Left renal cortex interstitium (tissue), 4 donors: ENCODE data around the gene NCR3LG1. TPM values are rescaled to one million over a fixed set of nuclear protein-coding genes. Genes with fewer than 3 reads are reported as not detected.

Experiments
- DNase-seq, 4 donors: peaks; one replicate each; pipeline ENCODE4 v3.0.0-alpha.2; 2013; ENCODE audit warnings: low read depth in 4 of 4, low spot score in 2 of 4, missing footprints in 1 of 4
- polyA plus RNA-seq, 4 donors: library from polyadenylated mRNA; unstranded; fragments of 120-200 nt; gene quantifications; one replicate each; pipeline ENCODE4 v1.2.1, GENCODE V29; 2013; ENCODE audit not compliant: insufficient read length in 4 of 4

The NCR3LG1 gene
- polyA plus RNA-seq, 4 donors = 1.1 to 2.0 (median 1.5) TPM

DNA sequence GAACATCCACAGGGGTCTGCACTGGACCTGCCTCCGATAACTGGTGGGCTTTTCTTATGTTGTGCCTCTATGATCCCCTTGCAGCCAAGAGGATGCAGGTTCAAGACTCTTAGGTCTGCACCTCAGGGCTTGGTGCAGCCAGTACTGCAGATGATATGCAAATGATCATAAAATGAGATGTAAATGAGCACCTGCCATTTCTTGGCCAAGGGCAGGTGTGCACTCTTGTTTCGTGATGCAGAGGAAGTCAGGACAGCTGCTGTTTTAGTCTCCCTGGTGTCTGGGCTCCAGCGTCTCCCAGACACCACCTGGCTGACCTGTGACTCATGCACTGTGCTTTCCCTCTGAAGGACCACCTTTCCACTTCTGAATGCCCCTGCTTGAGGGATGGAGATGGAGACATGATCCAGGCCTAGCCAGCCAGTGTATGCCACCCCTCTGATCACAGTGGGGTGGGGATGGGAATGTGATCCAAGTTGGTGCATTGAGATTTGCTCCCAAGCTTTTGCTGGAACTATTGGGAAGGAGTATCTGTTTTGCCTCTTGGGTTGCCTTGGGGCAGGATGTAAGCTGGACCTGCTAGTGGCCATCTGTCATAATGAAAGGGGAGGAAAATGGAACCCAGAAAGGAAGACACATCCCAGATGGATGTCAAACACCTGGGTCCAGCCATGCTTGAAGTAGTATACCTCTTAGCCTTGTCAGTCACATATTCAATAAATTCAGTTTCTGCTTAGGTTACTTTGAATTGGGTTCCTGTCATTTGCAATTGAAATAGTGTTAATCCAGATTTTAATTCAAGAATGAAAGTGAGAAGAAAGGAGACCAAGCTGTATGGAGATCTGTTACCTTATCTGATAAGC, 40.1 kb downstream of the NCR3LG1 start:
- DNase-seq = no peak

DNA sequence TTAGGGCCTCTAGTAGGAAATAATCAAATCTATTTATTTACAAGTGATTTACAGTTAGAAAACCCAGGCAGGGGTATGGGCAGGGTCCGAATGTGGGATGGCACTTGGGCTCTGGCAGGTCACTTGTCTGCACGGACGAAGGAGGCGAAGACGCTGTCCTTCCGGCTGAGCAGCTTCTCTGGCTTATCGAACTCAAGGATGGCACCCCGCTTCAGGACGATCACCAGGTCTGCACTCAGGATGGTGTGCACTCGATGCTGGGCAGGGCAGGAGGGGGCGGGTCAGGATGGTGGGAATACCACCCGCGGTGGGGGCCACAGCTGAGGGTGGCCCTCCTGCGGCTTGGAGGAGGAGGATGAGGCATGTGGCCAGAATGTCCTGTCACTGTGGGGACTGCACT, 41.3 kb downstream of the NCR3LG1 start:
- no peak for DNase-seq

DNA sequence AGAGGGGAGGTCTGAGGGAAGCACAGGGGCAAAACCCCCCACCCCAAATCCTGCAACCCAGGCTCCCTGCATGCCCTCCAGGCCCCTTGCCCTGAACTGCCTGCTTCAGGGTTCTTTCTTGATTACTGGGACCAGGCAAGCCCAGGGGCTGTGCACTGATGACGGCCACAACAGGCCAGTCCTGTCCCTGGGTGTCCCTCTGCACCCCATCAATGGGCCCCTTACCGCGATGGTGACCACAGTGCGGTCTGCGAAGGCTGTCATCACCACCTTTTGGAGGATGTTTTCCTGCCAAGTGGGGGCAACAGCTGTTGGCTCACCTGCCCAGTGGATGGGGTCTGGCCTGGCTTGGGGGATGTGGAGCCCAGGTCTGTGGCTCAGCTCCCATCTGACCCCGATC, 41.9 kb downstream of the NCR3LG1 start:
- DNase-seq = no peak

DNA sequence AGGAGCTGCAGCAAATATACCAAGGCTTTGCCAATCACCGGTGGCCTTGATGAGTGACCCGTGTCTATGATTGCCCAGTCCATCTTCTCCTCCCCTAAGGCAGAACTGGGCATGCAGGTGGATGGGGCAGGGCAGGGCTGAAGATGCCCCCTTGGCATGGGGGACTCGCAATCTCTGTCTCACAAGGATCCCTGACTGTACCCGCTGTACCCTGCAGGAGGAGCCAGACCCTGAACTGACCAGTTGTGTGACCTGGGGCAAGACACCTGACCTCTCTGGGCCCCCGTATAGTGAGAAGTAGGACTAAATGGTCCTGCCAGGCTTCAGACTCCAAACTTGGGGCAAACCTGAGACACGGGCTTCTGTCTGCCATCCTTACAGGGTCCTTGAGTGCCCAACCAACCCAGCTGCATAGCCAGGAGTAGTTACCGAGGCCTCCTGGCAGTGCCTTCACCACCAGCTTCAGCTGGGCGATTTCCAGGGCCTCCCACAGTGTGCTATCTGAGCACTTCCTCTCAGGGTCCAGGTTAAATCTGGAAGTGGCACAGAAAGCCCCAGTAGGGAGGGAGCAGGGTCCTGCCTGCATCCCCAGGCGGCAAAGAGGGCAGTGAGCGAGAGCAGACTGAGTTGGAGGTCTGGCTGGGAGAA, 43.3 kb downstream of the NCR3LG1 start:
- DNase-seq = no peak

DNA sequence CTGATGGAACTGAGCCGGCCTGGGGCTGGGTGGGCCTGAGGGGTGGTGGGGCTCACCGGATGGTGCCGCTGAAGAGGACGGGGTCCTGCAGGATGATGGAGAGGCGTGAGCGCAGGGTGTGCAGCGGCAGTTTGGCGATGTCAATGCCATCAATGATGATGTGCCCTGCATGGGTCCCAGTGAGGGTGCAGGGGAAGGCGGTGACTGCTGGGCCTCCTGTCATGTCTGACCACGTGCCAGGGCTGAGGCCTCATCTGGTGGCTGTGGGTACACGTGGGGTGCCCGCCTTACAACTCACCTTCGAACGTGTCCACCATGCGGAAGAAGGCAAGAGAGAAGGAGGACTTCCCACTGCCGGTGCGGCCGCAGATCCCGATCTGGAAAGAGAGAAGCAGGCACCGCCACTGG, 44.0 kb downstream of the NCR3LG1 start:
- DNase-seq = no peak

DNA sequence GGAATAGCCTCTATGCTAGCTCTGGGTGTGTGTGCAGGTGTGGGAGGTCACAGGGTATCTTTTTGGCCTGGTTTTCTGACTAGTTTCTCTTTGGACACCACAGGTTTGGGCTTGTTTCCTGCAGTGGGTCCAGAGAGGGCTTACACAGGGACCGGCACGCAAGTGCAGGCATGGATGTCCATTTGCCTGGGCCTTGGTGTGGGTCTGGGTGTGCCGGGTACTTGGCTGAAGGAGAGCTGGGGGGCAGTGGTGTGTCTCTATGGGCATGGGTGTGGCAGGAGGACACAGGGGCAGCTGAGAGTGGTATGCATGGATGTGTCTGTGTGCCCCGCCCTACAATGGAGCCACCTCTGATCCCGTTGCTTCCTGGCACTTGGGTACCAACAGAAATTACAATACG, 44.4 kb downstream of the NCR3LG1 start:
- DNase-seq = no peak

DNA sequence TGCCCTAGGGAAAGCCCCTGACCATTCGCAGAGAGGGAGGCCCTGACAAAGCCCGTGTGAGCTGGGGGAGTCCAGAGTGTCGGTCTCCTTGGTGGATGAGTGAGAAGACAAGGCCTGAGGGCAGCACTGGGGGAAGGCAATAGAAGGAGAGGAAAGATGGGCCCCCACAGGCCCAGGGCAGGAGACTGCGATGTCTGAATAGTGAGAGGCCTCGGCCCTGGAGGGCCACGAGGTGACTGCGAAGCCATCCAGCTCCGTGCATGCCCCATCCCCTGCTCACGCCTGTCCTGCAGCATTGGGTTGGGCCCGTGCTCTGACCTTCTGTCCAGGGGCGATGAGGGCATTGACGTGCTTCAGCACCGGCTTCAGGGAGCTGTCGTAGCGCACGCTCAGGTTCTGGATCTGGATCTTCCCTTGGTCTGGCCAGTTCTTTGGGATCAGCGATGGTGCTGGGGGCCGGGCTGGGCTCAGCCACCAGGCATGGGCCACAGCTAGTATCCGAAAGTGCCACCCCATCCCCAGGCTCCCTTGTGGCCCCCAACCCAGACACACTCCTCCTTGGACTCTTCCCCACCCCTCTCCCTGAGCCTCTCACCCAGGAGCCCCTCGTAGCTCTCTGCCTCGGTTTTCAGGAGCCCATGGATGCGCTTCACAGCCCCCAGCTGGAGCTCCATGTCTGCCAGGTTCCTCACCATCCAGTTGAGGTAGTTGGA, 45.2 kb downstream of the NCR3LG1 start:
- DNase-seq = no peak

DNA sequence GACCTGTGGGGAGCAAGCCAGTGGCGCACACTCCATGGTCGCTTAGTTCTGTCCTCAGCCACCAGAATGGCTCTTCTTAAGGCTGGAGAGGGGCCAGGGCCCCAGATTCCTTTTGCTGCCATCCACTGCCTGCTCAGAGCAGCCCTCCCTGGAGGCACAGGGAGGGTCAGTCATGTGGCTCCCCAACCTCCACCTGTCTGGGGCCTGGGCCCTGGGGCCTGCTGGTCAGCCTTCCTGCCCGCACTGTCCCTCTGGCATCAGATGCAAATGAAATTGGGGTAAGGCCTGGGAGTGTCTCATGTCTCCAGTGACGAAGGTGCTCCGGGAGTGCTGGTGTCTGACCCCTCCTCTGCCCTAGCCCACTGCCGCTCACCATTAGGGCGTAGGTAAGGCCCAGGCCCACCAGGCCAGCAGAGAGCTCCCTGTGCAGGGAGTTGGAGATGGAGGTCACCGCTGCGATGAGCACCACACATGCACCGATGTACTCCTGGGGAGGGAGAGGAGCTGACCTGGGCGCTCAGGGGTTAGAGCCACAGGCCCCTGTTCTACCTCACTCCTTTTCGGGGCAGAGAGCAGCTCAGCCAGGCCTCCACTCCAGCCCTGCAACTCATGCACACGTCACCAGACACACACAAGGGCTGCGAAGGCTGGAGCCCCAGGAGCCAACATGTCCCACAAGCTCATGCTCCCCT, 45.9 kb downstream of the NCR3LG1 start:
- DNase-seq = no peak

DNA sequence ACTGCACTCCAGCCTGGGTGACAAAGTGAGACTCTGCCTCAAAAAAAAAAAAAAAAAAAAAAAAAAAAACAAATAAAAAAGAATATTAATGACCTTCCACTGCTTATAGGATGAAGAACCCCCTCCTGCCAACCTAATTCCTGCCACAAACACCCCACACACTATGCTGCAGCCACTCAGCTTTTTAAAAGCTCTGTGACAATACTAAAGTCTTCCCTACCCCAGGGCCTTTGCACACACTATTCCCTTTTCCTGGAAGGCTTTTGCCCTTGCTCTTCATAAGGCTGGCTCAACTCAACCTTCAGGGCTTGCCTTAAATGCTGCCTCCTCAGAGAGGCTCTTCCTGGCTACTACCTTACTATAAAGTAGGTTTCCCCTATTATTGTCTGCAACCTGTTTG, 47.6 kb downstream of the NCR3LG1 start:
- no peak for DNase-seq

DNA sequence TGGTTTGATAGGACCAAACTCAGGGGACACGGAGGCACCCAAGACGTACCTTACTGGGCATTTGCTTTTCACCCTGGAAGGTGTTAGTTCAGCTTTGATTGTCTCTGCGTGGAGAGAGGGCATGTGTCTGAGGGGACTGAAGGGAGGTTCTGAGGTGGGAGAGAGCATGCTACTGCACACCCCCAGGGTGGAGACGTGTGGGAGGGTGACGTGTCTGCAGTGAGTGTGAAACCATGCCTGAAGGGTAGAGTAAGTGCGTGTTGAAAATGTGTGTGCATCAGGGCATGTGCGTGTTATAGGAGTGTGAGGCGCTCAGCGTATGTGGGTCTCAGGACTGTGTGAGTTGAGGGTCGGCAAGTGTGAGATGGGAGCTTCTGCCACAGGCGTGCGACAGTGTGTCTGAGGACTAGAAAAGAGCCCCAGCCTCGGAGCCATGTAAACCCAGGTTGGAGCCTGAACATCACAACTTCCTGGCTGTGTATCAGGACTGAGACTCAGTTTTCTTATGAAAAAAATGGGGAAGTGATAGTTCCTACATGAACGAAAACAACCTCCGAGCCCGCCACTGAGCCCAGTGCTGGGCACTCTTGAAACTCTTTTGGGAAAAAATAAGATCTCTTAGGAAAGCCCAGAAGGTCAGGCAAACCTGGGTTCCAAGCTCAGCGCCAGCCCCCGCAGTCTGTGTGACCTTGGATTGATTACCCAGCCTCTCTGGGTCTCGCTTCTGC, 48.6 kb downstream of the NCR3LG1 start:
- no peak for DNase-seq

DNA sequence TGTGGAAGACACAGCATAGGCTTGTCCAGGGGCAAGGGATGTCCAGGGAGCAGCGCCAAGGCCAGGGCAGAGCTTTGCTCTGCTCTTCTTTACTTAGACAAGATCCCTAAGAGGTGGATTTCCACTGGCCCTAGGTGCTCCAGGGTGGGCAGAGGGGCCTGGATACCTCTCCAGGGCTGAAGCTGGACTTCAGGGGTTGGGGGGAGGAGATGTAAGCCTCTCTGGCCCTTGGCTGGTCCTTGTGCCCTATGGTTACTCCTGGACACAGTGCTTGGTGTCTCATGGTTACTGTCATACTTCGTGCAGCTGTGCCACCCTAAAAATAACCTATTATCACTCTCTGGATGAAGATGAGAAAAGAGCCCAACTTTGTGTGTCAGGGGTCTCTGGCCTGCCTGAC, 49.7 kb downstream of the NCR3LG1 start:
- DNase-seq = no peak

DNA sequence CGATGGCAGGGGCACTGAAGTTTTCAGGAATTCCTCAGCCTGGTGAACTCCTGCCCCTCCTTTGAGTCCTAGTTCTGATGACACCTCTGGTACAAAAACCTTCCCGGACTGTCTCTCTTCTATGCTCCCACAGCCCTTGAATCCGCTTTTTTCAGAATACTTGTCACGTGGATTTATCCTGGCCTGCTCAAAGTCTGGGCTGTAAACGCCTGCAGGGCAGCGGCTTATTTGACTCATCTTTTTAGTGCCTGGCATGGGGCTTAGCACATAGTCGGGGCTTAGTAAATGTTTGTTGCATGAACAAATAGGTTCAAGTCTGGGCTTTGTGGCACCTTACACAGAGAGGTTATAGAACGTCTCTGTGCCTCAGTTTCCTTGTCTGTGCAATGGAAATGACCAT, 50.2 kb downstream of the NCR3LG1 start:
- no peak for DNase-seq

DNA sequence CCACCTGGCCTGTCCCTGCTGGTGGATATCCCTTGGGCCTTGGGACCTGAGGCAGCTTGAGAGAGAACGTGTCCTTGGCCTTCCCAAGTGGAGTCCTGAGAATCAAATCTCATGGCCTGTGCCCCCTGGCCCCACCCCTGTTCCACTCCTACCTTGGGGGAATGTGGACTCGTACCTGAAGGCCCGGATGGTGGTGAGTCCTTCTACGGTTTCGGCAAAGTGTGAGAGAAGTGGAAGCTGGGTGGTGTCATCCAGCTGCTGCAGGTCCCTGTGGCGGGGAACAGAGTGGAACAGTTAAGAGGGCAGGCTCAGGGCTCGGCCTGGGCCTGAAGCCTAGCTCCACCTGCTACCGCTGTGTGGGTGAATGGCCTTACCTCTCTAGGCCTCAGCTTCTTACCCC, 50.9 kb downstream of the NCR3LG1 start:
- DNase-seq = no peak

DNA sequence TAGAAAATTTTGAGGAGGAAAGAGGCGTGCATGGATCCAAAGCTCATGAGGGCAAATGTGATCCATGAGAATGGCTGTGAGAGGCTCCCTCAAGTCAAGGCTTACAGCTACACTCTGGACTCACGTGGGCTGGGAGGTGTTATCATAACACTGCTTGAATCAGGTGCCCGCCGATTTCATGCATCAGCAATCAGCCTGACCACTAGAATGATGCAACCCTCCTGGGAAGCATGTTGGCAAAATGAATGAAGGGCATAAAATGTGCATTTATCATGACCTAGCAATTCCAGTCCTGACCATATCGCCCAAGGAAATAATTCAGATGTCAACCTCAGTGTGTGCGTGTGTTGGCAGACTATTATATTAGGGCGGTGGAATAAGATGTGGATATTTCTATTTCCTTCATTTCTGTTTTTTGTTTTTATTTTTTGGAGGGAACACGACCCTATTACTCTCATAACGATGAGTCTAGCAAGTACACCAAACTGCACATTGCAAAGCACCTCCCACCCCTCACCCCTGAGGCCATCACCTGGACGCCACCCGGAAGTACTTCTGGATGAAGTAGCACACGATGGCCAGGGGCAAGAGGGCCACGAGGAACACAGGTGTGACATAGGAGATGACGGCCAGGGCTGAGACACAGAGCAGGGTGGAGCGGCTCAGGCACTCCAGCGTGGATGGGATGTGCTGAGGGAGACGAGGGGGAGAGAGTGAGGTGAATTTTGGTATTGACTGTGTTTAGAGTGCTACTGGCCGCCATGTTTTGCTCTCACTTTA, 52.6 kb downstream of the NCR3LG1 start:
- DNase-seq = no peak

DNA sequence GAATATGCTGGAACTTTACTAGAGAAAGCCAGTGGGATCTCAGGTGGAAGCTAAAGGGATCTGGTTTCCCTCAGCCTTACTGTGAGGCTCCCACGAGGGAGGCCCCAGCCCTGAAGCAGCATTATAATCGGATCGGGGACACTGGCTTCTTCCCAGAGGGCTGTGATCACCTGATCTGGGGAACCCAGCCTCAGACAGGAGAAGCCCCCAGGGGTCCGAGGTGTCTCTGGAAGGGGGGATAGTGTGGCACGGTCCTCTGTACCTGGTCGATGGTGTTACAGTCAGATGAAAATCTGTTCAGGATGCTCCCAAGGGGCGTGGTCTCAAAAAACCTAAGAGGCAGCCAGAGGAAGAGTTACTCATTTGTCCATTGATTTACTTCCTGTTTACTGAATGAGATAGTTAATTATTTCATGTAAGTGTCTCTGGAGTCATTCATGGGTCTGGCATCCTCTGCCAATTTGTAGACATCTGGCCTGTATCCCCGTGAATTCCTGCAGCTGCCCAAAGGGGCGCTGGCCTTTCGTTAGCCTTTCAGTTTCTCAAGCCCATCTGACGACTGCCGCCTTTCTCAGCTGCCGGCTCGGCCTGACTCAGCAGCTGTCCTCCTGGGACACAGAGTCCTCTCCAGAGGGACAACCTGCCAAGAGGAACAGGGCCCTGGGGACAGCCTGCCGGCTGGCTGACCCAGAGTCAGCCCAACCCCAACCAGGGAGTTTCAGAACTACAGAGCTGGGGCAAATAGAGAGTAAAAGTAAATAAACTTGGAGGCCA, 53.8 kb downstream of the NCR3LG1 start:
- no peak for DNase-seq

DNA sequence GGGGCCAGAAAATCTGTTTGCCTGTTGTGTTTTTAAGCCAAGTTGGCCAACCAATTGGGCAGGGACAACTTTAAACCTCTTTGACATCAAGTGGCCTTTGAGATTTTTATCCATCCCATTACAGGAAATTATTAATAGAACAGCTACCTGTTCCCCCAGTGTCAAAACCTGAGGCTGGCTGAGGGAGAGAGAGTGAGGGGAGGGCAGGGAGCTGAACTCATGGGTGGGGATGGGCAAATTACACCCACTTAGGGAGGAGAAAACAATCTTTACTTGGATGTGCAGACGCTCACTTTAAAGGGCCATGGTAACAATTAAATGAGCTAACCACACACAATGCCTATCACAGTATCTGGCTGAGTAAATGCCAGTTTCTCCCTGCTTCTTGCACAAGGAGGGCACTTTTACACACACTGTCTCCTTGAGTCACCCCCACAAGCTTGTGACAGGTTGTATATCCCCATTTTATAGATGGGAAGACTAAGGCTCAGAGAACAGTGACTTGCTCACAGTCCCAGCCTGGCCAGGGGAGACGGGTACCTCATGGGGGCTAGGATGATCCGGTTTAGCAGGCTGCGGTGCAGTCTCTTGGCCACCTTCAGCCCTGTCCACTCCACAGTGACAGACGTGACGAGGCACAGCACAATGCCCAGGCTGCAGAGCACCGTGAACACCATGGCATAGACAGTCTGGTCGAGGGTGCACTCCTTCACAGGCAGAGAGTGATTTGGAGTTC, 54.6 kb downstream of the NCR3LG1 start:
- DNase-seq = no peak

DNA sequence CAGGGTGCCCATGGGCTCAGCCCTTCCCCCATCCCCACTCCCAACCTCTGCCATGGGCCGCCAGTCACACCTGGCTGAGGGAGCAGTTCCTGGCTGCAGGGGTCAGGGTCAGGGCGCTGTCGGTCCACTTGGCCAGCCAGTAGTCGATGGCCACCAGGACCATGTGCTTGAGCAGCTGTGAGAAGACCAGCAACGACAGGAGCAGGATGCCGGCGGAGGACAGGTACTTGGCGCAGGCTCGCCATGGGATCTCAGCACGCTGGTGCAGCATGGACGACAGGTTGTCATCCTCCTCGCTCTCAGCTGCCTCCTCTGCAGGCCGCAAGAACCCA, 55.2 kb downstream of the NCR3LG1 start:
- DNase-seq = no peak

DNA sequence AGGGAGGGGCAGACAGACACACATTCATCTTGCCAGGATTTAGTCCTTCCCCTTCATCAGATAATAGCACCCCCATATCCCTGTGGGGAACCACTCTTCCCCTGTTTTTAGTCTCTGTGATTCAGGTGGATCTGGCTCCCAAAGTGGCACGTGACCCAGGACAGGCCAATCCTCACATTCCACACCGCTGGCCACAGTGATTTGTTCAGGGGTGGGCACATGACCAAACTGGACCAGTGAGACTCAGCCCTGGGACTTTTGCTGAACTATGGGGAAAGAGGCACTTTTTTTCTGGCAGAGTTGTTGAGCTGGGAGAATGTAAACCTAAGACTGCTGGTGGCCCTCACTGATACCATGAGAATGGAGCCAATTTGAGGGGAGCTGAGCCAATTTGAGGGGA, 56.0 kb downstream of the NCR3LG1 start:
- no peak for DNase-seq
